ENCODE measurements around the gene KLRD1.

KLRD1 gene

DNA sequence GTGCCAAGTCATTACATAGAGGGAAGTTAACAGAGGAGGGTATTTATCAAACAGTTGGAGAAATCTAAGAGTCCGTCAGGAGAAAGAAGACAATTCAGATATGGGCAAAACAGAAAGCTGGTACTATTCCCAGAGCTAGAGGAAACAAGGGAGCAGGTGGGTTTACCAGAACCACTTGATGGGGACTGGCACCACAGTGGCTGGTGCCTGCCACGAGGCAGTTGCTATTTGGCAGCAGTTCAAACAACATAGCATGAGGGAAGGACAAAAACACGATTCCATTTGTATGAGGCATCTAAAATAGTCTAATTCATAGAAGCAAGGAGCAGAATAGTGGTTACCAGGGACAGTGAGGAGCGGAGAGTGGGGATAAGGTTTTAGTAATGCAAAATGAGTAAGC is 24.6 kb upstream of the KLRD1 start:
- no peak for DNase-seq (ENCODE audit: low read depth)
- H3K4me3 ChIP-seq (ENCODE audit: low read length): no peak overlapping the region
- TF ChIP-seq CTCF (conservative IDR thresholded peaks at IDR 0.05; ENCODE audit: low read depth, low read length): no peak

GRCh38 chr12:10285919-10286318 is 21.8 kb upstream of the KLRD1 start:
- no peak for TF ChIP-seq CTCF (conservative IDR thresholded peaks at IDR 0.05; ENCODE audit: low read depth, low read length)
- no peak overlapping the region for H3K4me3 ChIP-seq (ENCODE audit: low read length)
- DNase-seq (ENCODE audit: low read depth): no peak

DNA sequence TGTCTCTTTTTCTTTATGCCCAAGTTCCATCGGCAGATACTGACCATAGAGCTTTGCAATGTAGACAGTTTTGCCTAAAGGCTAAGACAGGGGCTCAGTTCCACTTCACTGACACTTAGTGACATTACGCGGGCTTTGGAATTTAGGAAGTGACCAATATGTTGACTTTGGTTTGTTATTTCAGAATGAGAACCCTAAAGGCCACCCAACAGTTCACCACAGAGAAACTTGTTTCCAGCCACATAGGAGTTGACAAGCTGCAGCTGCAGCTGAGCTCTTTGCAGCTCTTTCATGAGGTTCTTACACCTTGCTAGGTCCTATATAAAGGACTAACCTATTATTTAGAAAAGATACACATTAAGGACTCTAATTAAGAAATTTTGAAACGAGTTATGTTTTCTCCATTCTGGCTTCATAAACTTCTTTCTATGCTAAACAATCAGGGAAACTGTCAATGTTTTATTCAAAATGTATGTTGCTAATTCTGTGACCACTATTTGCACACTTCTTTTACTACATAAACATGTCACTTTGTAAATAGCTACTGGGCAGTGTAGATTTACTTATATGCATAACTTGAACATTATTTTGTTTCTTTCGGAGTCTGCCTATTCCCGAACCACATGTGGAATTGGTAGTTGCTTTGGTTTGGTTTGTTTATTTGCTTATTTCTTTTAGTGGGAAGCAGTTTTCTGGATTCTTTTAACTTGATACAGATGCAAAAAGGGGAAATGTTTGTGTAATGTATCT is 18.5 kb upstream of the KLRD1 start:
- DNase-seq (ENCODE audit: low read depth): no peak
- TF ChIP-seq CTCF (conservative IDR thresholded peaks at IDR 0.05; ENCODE audit: low read depth, low read length): no peak
- H3K4me3 ChIP-seq (ENCODE audit: low read length): no peak overlapping the region

DNA sequence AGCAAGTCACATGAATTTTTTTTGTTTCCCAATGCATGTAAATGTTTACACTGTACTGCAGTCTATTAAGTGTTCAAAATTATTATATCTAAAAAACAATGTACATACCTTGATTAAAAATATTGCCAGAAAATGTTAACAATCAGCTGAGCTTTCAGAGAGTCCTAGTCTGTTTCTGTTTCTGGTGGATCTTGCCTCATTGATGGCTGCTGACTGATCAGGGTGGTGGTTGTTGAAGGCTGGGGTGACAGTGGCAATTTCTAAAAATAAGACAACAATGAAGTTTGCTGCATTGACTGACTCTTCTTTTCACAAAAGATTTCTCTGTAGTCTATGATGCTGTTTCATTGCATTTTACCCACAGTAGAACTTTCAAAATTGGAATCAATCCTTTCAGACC is 16.6 kb upstream of the KLRD1 start:
- DNase-seq (ENCODE audit: low read depth): no peak
- no peak for TF ChIP-seq CTCF (conservative IDR thresholded peaks at IDR 0.05; ENCODE audit: low read depth, low read length)
- H3K4me3 ChIP-seq (ENCODE audit: low read length): no peak overlapping the region

DNA sequence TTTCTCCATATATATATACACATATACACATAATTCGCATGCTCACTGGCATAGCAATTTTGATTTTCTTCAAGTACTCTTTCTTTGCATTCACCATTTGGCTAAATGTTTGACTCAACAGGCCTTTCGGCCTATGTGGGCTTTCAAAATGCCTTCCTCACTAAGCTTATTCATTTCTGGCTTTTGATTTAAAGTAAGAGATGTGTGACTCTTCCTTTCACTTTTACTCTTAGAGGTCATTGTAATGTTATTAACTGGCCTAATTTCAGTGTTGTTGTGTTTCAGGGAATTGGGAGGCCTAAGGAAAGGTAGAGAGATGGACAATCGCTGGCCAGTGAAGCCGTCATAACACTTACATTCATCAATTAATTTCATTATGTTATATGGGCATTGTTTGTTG is 14.5 kb upstream of the KLRD1 start:
- no peak overlapping the region for H3K4me3 ChIP-seq (ENCODE audit: low read length)
- TF ChIP-seq CTCF (conservative IDR thresholded peaks at IDR 0.05; ENCODE audit: low read depth, low read length): no peak
- no peak for DNase-seq (ENCODE audit: low read depth)

DNA sequence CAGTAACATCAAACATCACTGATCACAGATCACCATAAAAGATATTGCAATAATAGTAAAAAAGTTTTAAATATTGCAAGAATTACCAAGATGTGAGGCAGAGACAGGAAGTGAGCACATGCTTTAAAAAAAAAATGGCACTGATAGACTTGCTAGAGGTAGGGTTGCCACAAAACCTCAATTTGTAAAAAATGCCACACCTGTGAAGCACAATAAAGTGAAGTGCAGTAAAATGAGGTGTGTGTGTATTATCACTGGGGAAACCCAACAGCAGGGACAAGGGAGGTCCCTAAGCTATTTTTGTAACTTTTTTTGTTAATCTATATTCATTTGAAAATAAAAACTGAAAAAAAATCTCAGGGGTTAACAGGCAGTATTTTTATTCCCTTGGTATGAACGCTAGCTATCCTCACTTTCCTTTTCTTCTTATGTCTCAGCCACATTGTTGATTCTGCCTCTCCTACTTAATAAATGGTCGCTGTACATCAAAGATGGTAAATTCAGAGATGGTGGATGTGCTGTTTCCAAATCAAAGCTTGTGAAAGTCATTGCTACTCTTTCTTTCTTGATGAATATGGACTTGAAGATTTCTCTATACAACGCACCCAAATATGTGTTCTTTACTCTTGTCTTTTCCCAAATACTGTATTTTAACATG is 14.0 kb upstream of the KLRD1 start:
- H3K4me3 ChIP-seq (ENCODE audit: low read length): no peak overlapping the region
- no peak for TF ChIP-seq CTCF (conservative IDR thresholded peaks at IDR 0.05; ENCODE audit: low read depth, low read length)
- DNase-seq (ENCODE audit: low read depth): no peak

- H3K4me3 ChIP-seq (ENCODE audit: low read length): no peak overlapping the region
- TF ChIP-seq CTCF (conservative IDR thresholded peaks at IDR 0.05; ENCODE audit: low read depth, low read length): no peak
Measured at GRCh38 chr12:10301103-10301502, 6.6 kb upstream of the KLRD1 start.

More at GRCh38 chr12:10301103-10301502, 6.6 kb upstream of the KLRD1 start:
- no peak for DNase-seq (ENCODE audit: low read depth)
